Measurements from ENCODE around the gene ATPAF1.

ATPAF1 gene

DNA sequence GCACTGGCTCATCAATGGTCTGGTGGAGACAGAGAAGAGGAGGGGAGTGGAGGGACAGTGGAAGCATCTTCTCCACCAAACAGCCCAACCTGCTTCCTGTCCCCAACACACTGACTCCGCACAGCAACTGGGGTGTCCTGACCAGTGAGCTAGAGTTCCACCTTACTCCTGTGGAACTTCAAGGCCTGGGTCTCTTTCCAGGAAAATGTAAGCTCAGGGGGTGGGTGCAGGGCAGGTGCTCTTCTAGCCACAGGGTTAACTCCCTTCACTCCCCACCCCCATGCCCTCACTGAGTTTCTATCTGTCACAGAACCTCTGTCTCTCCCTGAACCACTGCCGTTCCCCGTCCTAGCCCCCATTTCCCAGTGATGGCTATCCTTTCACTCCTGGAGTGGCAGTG is 52.4 kb downstream of the ATPAF1 start:
- no peak for DNase-seq (ENCODE audit: low spot score)

DNA sequence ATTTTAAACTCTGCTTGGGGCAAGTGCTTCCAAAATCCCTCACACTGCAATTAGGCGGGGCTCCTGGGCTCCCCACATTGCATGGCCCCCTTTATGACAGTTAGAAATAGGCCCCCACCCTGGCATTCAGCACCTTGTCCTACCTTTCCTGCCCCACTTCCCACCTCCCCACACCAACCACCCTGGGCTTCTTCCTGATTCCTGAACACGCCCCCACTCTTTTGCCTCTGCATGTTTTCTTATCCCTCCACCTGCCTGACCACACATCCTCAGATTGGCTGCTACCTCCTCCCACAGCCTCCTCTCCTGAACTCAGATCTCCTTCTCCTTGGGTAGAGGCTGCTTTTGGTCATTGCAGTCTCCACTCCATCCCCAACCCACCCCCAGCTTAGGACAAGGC is 53.1 kb downstream of the ATPAF1 start:
- no peak for DNase-seq (ENCODE audit: low spot score)

DNA sequence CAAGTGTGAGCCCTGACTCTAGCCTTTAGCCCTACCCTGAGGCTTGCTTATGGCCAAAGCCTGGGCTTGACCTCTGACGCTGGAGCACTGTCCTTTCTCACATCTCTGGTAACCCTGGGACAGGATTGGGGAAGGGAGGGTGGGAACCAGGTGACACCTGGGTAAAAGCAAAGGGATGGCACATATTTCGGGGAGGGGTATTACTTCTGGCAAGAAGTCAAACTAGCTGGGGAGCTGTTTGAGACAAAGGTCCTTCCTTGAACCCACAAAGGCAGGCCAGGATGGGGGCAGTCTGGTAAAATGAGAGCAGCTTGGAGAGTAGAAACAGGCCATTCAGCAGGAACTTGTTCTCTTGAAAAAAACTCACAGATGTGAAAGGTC is 53.6 kb downstream of the ATPAF1 start:
- no peak for DNase-seq (ENCODE audit: low spot score)

DNA sequence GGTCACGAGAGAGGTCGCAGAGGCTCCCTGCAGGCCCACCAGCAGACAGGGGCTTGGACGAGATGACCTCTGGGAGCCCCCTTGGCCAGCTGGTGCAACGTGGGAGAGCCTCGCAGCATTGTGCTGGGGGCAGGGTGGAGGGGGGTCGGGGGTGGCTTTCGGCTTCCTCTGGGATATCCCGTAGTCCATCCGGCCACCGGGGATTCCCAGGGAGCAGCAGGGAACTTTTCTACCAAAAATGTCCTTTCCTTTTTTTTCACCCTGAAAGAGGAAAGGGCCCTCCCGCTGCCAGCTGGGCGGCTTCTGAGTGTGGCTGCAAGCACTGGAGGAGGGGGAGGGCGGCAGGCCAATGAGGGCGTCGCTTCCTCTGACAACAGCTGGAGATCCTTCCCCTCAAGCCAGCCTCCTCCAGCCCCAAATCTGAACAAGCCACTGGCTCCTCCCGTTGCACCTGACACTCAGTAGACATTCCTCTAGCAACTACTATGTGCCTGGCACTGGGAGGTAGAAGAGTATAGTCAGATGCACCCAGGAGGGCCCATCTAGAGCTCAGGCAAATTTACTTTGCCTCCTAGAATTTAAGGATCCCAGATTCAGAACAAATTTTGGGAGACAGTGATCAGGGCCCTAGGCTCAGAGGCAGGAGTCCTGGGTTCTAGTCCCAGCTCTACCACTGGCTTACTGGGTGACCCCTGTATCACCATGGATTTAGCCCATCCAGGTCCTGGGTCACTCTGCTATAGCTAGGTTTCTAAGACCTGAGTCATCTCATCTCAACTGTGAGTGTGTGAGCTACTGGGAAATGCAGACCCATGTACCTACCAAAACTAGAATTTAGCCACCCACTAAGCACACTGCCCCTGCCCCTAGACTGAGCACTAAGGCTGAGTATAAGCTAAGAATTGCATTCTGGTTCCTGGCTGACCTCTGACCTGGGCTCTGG is 54.2 kb downstream of the ATPAF1 start:
- no peak for DNase-seq (ENCODE audit: low spot score)

DNA sequence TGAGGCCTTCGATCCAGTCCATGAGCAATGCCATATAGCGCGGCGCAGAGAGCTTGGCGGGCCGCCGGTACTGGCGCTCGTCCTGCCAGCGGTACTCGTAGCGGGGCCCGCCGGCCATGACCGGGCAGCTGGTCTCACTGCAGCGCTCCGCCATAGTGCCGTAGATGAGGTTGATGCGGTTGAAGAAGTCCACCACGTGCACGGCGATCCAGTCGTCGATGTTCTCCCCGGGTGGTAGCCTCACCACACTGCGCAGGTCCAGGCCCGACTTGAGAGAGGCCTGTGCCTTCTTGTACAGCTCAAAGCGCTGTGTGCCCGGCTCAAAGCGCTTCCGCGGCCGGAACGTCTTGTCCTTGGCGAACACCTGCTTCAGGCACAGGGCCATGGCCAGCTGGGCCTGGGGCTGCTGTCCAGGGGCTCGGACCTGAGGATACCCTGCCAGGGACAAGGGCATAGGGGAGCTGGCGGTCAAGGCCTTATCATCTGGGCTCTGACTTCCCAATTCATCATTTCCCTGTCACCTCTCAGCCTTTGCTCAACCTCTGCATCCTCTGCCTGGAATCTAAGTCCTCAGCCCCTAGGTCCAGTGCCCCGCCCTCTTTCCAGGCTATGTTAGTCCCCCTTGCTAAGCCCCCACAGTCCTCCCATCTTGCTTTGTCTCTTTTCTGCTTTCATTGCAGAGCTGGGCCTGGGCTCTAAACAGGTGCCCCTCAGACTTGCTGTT is 55.1 kb downstream of the ATPAF1 start:
- no peak for DNase-seq (ENCODE audit: low spot score)

DNA sequence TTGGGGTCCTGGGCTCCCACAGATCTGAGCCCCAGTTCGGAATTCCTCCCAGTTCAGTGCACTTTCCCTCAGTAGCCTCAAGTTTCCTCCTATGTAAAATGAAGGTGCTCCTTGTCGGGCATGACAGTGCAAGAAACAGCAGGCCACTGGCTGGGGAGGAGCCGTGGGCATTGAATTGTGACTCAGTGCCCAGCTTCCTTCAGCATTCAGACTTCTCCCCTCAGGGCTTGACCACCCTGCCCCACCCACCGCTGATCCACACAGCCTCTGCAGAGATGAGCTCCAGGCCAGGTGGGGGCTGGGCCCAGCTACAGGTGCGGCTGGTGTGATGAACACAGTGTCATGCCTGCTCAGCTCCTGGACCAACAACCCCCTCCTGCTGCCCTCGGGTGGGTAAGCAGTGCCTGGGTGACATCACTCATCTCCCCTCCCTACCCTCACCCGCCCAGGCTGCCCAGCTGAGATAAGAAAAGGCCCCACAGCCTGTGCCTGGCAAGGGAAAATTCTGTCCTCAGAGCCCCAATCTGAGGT is 56.4 kb downstream of the ATPAF1 start:
- no peak for DNase-seq (ENCODE audit: low spot score)

DNA sequence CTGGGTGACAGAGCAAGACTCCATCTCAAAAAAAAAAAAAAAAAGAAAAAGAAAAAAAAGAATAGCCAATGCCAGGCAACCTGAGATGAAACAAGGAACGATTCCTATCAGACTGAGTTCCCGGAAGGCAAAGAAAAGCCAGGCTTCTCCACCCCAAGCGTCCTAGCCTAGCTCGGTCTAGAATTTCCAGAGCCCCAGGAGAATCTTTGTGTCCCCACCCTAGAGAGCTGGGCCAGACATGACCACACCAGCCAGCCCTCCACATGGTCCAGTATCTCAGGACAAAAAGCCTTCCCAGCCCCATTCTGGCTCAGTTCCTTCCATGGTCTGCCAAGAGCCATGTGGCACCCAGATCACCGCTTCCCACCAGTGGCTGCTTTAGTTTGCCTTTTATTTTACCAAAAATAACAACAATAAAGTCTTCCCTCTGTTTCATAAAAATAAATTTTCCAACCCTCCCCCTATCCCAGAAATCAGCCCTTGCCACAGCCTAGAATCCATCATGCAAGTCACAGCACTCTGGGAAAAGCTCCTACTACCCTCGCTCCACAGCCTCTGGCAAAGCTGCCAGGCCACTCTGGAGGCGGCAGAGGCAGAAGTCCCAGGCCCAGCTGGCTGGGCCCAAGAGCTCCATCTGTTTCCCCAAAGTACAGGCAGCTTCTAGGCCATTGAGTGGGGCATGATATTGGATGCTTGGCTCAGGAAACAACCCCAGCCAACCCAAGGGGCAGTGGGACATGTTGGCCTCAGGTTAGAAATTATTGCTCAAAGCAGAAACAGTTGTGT is 60.6 kb downstream of the ATPAF1 start:
- no peak for DNase-seq (ENCODE audit: low spot score)

DNA sequence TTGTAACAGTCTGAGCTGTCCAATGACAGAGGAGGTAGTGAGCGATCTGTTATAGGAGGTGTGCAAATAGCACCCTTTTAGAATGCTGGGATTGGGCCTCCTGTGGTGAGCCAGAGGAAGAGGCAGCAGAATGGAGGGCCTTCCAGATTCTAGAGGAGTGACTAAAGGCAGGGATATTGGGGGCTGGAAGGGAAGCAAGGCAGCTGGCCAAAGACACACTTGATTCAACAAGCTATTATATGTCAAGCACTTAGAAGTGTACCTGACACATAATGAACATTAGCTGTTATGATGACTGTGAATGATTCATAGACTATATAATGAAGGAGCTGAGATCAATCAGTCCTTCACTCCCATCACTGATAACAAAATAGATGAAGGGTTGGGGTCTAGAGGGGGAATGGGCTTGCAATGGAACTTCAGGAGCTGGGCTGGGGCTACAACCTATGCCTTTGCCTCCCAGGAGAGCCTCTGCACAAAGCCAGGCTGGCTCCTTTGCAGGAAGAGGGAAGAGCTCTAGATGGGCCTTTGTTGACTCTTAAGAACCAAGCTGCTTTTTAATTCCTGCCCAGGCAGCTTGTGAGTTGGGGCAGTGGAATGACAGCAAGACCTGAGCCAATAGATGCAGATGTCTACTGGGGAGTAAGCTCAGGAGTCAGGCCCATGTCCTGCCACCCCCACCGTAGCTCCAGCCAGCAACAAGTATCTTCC is 61.8 kb downstream of the ATPAF1 start:
- DNase-seq (ENCODE audit: low spot score) = no peak

DNA sequence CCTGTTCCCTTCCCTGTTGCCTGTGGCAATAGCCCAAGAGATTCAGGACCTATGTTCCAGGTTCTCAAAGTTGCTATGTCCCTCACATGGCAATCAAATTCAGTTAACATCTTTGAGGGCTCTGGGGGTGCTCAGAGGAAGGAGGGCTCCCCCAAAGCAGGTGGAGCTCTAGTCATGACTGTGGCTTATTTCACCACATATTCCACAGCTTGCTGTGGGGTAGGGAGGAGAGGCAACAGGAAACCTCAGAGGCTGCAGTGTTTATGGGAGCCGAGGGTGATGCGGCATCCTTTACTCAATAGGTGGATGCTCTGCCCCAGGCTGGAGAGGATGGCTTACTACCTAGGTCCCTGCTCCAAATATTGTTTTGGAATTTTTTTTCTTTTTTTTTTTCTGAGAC is 62.9 kb downstream of the ATPAF1 start:
- DNase-seq (ENCODE audit: low spot score) = no peak

DNA sequence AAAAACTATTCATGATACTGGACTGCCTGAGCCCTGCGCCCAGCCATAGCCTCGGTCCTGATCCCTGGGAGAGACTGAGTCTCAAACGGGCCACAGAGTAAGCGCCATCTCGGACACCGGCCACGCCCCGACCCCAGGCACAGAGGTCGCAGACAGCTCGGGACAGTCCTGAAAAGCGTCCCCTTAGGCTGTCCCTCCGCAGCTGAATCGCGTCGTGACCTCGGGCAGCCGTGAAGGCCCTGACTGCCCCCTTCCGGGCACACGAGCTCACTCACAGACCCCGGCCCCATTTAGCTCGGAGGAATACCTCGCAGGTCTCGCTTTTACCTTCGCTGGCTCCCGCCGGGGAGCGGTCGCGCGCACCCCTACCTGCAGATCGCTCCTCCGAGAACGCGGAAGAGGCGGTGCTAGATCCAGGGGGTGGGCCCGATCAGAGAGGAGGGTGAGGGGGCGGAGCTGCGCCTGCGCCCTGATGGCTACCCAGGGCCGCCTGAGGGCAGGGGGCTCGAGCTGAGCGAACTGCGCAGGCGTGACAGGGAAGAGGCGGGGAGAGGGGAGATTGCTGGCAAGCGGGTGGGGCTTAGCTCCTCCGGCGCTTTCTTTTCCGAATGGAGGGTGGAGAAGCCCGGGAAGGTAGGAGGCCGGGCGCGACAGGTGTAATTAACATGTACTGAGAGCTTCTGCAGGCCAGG is 64.2 kb downstream of the ATPAF1 start, which contains the start of gene MKNK1:
Gene MKNK1, minus strand, starts transcription at position 411 of the 692 bp plus-strand sequence. CDS start 20,941 bp downstream, outside the sequence.
- peak; percentile 97 for DNase-seq (ENCODE audit: low spot score)

DNA sequence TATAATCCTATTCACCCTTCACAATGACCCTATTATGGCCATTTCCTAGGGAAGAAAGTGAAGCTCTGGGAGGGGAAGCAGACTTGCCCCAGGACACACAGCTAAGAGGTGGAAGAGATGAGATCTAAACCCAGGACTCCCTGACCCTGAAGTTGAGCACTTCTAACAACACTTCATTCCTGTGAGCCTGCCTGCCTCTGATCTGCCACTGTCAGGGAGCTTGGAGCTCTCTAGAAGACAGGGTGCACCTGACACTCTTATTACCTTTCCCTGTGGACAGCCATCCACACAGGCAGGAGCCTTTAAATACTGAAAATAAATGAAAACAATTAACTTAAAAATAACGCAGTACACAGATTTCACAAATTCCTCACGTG is 64.7 kb downstream of the ATPAF1 start:
- no peak for DNase-seq (ENCODE audit: low spot score)

DNA sequence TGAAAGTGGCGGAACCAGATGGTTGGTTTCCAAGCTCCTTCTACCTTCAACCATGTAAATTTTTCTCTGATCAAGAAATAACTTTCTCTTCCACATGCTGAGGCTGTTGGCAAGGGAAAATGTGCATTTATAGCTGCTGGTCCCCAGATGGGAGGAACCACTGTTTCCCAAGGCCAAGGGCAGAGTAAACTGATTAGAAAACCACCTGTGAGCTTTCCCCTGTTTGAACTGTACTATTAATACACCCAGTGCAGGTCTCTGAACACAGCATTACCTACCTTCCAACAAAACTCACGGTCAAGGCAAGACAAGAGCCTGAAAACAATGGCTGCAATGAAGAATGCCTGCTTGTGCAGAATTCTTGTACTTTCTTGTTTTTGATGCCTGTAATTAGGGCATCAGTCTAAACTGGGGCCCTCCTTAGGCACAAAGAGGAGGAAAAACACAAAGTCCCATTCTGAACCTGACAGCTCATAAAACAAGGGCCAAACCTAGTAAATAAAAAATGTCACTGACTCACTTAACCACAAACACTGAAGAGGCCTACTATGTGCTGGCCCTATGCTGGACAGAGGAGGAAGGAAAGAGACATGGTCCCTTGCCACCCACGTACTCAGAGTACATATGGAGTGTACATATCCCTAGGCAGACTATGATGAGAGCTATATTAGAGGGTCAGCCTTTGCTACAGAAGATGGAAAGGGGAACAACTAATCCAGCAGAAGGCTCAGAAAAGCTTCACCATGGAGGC is 66.7 kb downstream of the ATPAF1 start:
- DNase-seq (ENCODE audit: low spot score) = no peak

DNA sequence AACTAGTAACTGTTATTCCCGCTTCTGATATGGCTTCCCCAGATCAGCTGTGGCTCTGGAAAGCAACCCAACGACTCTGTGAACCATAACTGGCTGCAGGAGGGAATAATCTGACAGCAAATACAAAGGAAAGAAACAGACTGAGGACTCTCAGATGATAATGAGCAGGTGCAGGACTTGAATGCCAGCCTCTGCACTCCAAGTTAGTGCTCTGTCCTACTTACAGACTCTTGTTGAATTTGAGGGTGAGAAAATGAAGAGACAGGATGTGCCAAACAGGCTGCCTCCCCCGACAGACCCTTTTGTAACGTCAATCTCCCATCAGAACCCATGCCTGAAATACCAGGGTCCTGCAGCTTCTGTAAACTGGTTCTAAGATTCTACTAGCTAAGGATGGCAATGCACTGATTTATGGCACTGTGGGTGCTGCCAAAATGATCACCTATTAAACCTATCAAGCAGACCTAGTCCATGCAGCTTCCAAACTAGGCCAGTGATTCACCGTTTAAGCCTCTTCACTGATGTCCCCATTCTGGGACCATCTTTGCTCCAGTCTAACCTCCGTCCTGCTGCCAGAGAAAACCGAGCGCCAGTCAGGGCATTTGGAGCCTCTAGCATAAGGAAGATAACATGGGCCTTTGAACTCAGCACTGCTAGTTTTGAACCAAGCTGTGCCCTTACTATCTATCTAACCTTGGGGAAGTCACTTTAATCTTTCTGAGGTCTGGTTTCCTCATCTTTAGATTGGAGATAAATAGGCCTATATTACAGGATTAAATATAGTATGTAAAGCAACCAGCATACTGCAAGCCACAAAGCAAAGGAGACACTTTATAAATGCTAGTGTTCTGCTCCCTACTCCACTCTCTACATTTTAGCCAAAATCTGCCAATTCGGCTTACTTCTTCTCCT is 68.8 kb downstream of the ATPAF1 start:
- no peak for DNase-seq (ENCODE audit: low spot score)

DNA sequence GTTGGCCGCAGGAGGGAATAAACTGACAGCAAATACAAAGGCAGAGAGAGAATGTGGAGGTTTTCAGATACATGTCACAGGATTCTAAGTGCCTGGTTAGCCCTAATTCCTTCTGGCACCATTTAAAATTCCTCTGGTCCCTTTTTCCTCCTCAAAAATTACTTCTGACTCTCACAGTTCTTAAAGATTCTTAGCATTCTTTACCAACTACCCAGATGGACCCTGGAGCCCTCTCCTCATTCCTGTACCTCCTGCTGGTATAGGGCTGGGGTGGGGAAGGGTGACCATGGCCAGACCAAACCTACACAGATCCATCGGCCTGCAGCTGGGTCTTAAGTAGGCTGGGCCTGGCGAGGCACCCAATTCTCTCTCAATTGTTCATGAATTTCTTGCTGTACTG is 71.3 kb downstream of the ATPAF1 start:
- DNase-seq (ENCODE audit: low spot score) = no peak

DNA sequence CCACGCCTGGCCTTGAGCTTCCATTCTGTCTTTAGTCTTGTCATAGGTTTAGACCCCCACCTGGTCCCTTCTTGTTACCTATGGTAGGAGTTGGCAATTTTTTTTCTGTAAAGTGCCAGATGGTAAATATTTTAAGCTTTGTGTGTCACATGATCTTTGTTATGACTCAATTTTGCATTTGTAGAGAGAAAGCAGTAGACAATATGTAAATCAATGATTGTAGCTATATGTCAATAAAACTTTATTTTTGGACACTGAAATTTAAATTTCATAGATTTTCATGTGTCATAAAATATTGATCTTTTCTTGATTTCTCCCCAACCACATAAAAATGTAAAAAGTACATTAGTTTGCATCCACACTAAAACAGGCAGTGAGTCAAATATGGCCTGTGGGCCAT is 72.1 kb downstream of the ATPAF1 start:
- no peak for DNase-seq (ENCODE audit: low spot score)

DNA sequence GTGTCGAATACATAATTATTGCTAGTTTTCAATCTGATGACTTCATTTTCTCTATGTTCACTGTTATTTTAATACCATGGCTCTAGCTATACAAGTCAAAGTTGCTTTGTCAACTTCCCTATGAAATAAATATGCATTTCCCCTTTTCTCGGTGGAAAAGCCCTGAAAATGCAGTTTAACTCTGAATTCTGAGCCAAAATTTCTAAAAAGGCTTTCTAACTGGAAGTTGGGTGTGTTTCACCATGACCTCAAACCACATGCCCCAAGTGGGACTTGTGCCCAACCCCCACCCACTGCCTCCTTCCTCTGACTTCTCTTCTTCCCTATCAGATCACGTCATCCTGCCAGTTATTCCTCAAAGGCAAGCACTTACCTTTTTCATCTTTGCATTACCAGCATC is 73.0 kb downstream of the ATPAF1 start:
- no peak for DNase-seq (ENCODE audit: low spot score)

DNA sequence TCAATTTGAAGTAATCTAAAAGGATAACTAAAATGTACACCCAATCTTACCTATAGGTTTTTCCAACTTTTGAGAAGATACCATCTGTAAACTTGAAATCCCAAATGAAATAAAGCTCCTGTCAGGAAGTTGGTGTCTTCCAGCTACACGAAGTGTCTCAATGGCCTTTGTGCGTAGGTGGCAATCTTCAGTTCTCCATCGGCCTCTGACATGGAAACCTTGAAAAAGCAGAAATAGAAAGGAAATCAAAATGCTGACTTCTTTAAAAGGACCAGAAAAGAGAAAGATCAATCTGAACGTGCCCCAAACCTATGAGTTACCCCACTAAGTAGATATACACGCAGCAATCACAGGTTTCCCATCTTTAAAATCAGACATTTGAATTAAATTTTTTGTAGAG is 74.1 kb downstream of the ATPAF1 start:
- no peak for DNase-seq (ENCODE audit: low spot score)

DNA sequence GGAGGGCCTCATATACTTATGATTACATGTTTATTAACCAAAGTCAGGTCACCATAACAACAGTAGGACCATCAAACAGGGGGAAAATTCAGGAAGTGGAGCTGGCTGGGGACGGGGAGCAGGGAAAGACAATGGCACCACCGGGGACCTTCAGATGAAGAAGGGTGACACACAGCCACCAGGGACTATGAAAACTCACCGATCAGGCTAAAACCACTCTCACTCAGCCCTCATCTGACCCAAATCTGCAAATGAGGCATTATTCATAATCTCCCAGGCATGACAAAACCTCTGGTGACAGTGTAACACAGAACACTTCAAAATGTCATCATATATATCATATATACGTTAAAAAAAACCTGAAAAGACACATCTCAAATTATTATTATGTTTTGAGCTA is 75.3 kb downstream of the ATPAF1 start:
- DNase-seq (ENCODE audit: low spot score) = no peak

DNA sequence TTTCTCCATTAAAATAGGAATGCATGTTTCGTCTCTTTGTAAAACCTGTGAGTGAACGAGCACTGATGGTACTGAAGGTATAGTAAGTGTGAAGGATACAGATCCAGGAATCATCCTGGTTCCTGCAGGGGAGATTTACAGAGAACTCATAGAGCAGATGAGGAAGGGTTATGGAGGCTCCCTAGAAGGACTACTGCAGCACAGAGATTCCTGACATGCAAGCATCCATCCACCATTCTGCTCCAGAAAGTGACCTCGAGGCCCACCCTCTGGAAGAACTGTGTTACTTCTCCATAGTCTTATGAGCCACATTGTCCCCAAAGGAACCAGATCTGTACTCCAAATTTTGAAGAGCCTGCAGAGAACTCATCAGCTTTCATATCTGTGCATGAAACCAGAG is 78.6 kb downstream of the ATPAF1 start:
- DNase-seq (ENCODE audit: low spot score) = no peak
